ENCODE data around the gene MLKL. TPM values are rescaled to one million over a fixed set of nuclear protein-coding genes. Genes with fewer than 3 reads are reported as not detected.

MLKL gene
- total RNA-seq, 1 experiment from 2014 or later: 4.3 TPM

DNA sequence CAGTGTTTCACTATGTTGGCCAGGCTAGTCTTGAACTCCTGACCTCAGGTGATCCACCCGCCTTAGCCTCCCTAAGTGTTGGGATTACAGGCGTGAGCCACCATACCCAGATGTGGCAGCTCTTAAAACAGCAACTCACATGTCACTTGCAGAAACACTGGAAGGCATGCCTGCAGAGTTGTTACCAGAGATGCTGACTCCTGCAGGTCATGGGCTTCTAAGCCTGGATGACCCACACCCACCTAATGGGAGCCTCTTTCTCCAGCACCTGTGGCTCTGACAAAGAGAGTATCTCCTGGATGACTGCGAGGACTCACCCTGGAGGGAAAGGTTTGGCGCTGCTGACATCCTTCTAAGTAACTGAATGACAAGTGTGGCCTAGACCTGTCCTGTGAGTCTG is 22.8 kb downstream of the MLKL start:
- POLR2A ChIA-PET: interaction anchor here (2.6 kb wide), 1 partner anchor 11 kb away, joined by 7 read pairs; the partner anchor contains the start of gene RFWD3
- no peaks in the 10 kb centered on the region for H3K36me3 Mint-ChIP-seq
- no peak for TF ChIP-seq FOXJ3 (CRISPR knock-in tag; IDR thresholded peaks at IDR 0.05; ENCODE audit: borderline replicate concordance)
- no peak for TF ChIP-seq NR3C1 (CRISPR knock-in tag; conservative IDR thresholded peaks at IDR 0.05; ENCODE audit: low read depth)
- TF ChIP-seq AFF4 (CRISPR knock-in tag; IDR thresholded peaks at IDR 0.05; ENCODE audit: borderline replicate concordance): no peak
- TF ChIP-seq GRHL2 (CRISPR knock-in tag; IDR thresholded peaks at IDR 0.05; ENCODE audit: insufficient replicate concordance, severe bottlenecking): no peak
- TF ChIP-seq ZNF219 (CRISPR knock-in tag; IDR thresholded peaks at IDR 0.05; ENCODE audit: borderline replicate concordance): no peak
- TF ChIP-seq JUN (CRISPR knock-in tag; IDR thresholded peaks at IDR 0.05): no peak
- no peak for TF ChIP-seq HMGA2 (CRISPR knock-in tag; IDR thresholded peaks at IDR 0.05)
- TF ChIP-seq, protein P1, sequence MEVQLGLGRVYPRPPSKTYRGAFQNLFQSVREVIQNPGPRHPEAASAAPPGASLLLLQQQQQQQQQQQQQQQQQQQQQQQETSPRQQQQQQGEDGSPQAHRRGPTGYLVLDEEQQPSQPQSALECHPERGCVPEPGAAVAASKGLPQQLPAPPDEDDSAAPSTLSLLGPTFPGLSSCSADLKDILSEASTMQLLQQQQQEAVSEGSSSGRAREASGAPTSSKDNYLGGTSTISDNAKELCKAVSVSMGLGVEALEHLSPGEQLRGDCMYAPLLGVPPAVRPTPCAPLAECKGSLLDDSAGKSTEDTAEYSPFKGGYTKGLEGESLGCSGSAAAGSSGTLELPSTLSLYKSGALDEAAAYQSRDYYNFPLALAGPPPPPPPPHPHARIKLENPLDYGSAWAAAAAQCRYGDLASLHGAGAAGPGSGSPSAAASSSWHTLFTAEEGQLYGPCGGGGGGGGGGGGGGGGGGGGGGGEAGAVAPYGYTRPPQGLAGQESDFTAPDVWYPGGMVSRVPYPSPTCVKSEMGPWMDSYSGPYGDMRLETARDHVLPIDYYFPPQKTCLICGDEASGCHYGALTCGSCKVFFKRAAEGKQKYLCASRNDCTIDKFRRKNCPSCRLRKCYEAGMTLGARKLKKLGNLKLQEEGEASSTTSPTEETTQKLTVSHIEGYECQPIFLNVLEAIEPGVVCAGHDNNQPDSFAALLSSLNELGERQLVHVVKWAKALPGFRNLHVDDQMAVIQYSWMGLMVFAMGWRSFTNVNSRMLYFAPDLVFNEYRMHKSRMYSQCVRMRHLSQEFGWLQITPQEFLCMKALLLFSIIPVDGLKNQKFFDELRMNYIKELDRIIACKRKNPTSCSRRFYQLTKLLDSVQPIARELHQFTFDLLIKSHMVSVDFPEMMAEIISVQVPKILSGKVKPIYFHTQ (CRISPR knock-in tag; IDR thresholded peaks at IDR 0.05): no peak
- no peak for TF ChIP-seq PREB (CRISPR knock-in tag; IDR thresholded peaks at IDR 0.05; ENCODE audit: borderline replicate concordance)
- TF ChIP-seq NR2C2 (CRISPR knock-in tag; IDR thresholded peaks at IDR 0.05): no peak
- no peak for TF ChIP-seq ZNF512 (CRISPR knock-in tag; IDR thresholded peaks at IDR 0.05; ENCODE audit: borderline replicate concordance)
- H3K4me3 Mint-ChIP-seq: no peak overlapping the region
- H3K4me1 Mint-ChIP-seq: peaks cover 7% of the 10 kb centered on the region
- no peaks in the 10 kb centered on the region for H3K27me3 Mint-ChIP-seq (ENCODE audit: low read depth)
- DNase-seq (ENCODE audit: low spot score): peak; percentile 19
- no peaks in the 10 kb centered on the region for H3K9me3 Mint-ChIP-seq
- peak; percentile 81 for ATAC-seq
- 0 out of 2 replicates have a peak overlapping the region, but pooled peaks have one; percentile 23 for H3K27ac Mint-ChIP-seq
- CTCF ChIA-PET: interaction anchor here (0.6 to 4.7 kb wide), 3 partner anchors 10 to 188 kb away, joined by 3 to 35 read pairs (median 3); partner anchors contain the start of gene RFWD3

DNA sequence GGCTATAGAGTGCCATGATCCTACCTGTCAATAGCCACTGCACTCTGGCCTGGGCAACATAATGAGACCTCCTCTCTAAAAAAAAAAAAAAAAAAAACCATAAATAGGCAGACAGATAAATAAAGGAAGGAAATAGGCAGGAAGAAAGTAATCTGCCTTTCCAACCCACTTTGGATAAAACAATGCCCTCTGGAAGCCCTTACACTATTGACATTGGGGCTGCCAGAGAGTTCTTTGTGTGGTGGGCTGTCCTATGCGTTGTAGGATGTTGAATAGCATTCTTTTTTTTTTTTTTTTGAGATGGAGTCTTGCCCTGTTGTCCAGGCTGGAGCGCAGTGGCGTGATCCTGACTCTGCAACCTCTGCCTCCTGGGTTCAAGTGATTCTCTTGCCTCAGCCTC is 26.8 kb downstream of the MLKL start:
- DNase-seq (ENCODE audit: low spot score) (no peak), ATAC-seq (no peak)
- Mint-ChIP-seq H3K4me3 (no peak overlapping the region), H3K36me3 (no peaks in the 10 kb centered on the region), H3K27me3 (ENCODE audit: low read depth) (no peaks in the 10 kb centered on the region; the same call in 1 of the 2 replicates), H3K27ac (no peak overlapping the region), H3K4me1 (no peaks in the 10 kb centered on the region), H3K9me3 (no peaks in the 10 kb centered on the region)
- TF ChIP-seq PRRX2 (CRISPR knock-in tag; IDR thresholded peaks at IDR 0.05) (no peak), USF2 (CRISPR knock-in tag; IDR thresholded peaks at IDR 0.05) (no peak), ZNF232 (CRISPR knock-in tag; IDR thresholded peaks at IDR 0.05) (no peak), CREB1 (CRISPR knock-in tag; IDR thresholded peaks at IDR 0.05) (no peak), SMAD3 (CRISPR knock-in tag; IDR thresholded peaks at IDR 0.05; ENCODE audit: borderline replicate concordance) (no peak), TEAD1 (CRISPR knock-in tag; IDR thresholded peaks at IDR 0.05) (no peak)
- TF ChIP-seq, protein P2, sequence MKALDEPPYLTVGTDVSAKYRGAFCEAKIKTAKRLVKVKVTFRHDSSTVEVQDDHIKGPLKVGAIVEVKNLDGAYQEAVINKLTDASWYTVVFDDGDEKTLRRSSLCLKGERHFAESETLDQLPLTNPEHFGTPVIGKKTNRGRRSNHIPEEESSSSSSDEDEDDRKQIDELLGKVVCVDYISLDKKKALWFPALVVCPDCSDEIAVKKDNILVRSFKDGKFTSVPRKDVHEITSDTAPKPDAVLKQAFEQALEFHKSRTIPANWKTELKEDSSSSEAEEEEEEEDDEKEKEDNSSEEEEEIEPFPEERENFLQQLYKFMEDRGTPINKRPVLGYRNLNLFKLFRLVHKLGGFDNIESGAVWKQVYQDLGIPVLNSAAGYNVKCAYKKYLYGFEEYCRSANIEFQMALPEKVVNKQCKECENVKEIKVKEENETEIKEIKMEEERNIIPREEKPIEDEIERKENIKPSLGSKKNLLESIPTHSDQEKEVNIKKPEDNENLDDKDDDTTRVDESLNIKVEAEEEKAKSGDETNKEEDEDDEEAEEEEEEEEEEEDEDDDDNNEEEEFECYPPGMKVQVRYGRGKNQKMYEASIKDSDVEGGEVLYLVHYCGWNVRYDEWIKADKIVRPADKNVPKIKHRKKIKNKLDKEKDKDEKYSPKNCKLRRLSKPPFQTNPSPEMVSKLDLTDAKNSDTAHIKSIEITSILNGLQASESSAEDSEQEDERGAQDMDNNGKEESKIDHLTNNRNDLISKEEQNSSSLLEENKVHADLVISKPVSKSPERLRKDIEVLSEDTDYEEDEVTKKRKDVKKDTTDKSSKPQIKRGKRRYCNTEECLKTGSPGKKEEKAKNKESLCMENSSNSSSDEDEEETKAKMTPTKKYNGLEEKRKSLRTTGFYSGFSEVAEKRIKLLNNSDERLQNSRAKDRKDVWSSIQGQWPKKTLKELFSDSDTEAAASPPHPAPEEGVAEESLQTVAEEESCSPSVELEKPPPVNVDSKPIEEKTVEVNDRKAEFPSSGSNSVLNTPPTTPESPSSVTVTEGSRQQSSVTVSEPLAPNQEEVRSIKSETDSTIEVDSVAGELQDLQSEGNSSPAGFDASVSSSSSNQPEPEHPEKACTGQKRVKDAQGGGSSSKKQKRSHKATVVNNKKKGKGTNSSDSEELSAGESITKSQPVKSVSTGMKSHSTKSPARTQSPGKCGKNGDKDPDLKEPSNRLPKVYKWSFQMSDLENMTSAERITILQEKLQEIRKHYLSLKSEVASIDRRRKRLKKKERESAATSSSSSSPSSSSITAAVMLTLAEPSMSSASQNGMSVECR (CRISPR knock-in tag; IDR thresholded peaks at IDR 0.05; ENCODE audit: borderline replicate concordance): no peak
- CTCF ChIA-PET: interaction anchor here (1.5 kb wide), 1 partner anchor 53 kb away, joined by 4 read pairs; no protein-coding TSS in a partner anchor
- POLR2A ChIA-PET: no interaction called here

Measured in WTC11 (cell line).